ENCODE measurements around the gene SPTBN1. TPM values are rescaled to one million over a fixed set of nuclear protein-coding genes. Genes with fewer than 3 reads are reported as not detected.

SPTBN1 gene
- total and polyA plus RNA-seq, 2 of the 13 experiments (the other 11 are each of a cell fraction or from before 2014, with no cell fraction given) = 123 to 299 TPM

GRCh38 chr2:54626884-54627283, 170.8 kb downstream of the SPTBN1 start (continued):
- TF ChIP-seq, protein P1, sequence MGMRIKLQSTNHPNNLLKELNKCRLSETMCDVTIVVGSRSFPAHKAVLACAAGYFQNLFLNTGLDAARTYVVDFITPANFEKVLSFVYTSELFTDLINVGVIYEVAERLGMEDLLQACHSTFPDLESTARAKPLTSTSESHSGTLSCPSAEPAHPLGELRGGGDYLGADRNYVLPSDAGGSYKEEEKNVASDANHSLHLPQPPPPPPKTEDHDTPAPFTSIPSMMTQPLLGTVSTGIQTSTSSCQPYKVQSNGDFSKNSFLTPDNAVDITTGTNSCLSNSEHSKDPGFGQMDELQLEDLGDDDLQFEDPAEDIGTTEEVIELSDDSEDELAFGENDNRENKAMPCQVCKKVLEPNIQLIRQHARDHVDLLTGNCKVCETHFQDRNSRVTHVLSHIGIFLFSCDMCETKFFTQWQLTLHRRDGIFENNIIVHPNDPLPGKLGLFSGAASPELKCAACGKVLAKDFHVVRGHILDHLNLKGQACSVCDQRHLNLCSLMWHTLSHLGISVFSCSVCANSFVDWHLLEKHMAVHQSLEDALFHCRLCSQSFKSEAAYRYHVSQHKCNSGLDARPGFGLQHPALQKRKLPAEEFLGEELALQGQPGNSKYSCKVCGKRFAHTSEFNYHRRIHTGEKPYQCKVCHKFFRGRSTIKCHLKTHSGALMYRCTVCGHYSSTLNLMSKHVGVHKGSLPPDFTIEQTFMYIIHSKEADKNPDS (CRISPR knock-in tag; IDR thresholded peaks at IDR 0.05) = no peak
- no peak for TF ChIP-seq ZNF317 (CRISPR knock-in tag; IDR thresholded peaks at IDR 0.05)
- no peak for TF ChIP-seq RXRB (CRISPR knock-in tag; IDR thresholded peaks at IDR 0.05; ENCODE audit: borderline replicate concordance)
- no peak for TF ChIP-seq ARID2 (CRISPR knock-in tag; IDR thresholded peaks at IDR 0.05; ENCODE audit: borderline replicate concordance)
- peak; percentile 74 for TF ChIP-seq RFX5 (IDR thresholded peaks at IDR 0.05; ENCODE audit: low read depth, low read length)
- no peak for TF ChIP-seq ZBTB14 (CRISPR knock-in tag; IDR thresholded peaks at IDR 0.05)
- TF ChIP-seq, protein P2, sequence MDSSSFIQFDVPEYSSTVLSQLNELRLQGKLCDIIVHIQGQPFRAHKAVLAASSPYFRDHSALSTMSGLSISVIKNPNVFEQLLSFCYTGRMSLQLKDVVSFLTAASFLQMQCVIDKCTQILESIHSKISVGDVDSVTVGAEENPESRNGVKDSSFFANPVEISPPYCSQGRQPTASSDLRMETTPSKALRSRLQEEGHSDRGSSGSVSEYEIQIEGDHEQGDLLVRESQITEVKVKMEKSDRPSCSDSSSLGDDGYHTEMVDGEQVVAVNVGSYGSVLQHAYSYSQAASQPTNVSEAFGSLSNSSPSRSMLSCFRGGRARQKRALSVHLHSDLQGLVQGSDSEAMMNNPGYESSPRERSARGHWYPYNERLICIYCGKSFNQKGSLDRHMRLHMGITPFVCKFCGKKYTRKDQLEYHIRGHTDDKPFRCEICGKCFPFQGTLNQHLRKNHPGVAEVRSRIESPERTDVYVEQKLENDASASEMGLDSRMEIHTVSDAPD (CRISPR knock-in tag; IDR thresholded peaks at IDR 0.05) = no peak
- TF ChIP-seq TARDBP (CRISPR knock-in tag; IDR thresholded peaks at IDR 0.05) = 0 out of 2 replicates have a peak, but pooled peaks have one; percentile 26
- no peak for TF ChIP-seq SRF (IDR thresholded peaks at IDR 0.05; ENCODE audit: low read depth, low read length)
- no peak for TF ChIP-seq TAF15 (IDR thresholded peaks at IDR 0.05; ENCODE audit: low read depth, low read length, poor library complexity, severe bottlenecking)
- 0 out of 2 replicates have a peak, but pooled peaks have one; percentile 35 for TF ChIP-seq BRF2 (CRISPR knock-in tag; IDR thresholded peaks at IDR 0.05)
- no peak for TF ChIP-seq POGZ (CRISPR knock-in tag; IDR thresholded peaks at IDR 0.05)
- no peak for TF ChIP-seq NCOR1 (IDR thresholded peaks at IDR 0.05; ENCODE audit: borderline replicate concordance, low read length)
- TF ChIP-seq ZFP90 (CRISPR knock-in tag; IDR thresholded peaks at IDR 0.05; ENCODE audit: borderline replicate concordance) = no peak
